A549 (cell line): ENCODE measurements around the gene HDGF.

ENCODE experiments used
- CBX8 ChIP-seq: fragments of 200-600 bp; sonication (generic); IDR thresholded peaks from 2 replicates; pipeline ENCODE4 v1.6.1; 2016
- CTCF ChIP-seq: fragments of >200 bp; sonication (Bioruptor Twin); formaldehyde crosslinking; IDR thresholded peaks from 3 replicates; pipeline ENCODE4 v1.5.1; 2016
- POLR2AphosphoS2 ChIP-seq: conservative IDR thresholded peaks from 2 replicates; pipeline ENCODE4 v1.6.1; 2012; ENCODE audit warnings: low read length, improper control_type of control experiment, inconsistent platforms
- SMC3 ChIP-seq: fragments of >200 bp; sonication (Bioruptor Twin); formaldehyde crosslinking; IDR thresholded peaks from 3 replicates; pipeline ENCODE4 v1.6.1; 2018; ENCODE audit warnings: inconsistent platforms
- SREBF2 ChIP-seq: fragments of 450-650 bp; IDR thresholded peaks from 2 replicates; pipeline ENCODE4 v1.6.1; 2014; ENCODE audit warnings: mild to moderate bottlenecking, moderate library complexity
- TP53 ChIP-seq: fragments of 250-450 bp; sonication (Bioruptor Pico); IDR thresholded peaks from 2 replicates; pipeline ENCODE4 v1.5.0; 2021; ENCODE audit warnings: mild to moderate bottlenecking, moderate library complexity

DNA sequence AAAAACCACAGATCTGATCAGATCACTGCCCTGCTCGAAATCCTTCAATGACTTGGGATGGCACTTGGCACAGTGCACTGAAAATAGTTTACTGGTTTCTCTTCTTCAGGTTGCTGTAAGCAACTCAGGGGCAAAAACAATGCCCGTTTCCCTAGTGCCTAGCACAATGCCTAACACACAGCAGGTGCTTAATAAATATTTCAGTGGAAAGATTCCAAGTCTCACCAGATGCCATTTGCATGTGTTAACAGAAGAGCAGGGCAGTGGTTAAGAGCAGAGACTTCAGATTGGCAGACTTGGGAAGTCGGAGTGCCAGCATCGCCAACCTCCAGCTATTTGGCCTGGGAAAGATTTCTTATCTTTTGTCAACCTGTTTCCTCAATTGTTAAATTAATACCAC is 34.1 kb downstream of the HDGF start:
- TF ChIP-seq SMC3 (no peak), SREBF2 (no peak), CTCF (no peak), POLR2AphosphoS2 (no peak), CBX8 (no peak), TP53 (no peak)
